GM12878 (cell line): ENCODE measurements around the gene OR56A5. TPM values are rescaled to one million over a fixed set of nuclear protein-coding genes. Genes with fewer than 3 reads are reported as not detected.

ENCODE experiments used
- ATAC-seq: fragments of 200-7000 bp; cut with Tn5 transposase; 3 replicates; pipeline ENCODE4 v1.9.1; 2020; ENCODE audit warnings: mild to moderate bottlenecking, moderate library complexity
- BruUV-seq: library from RNA; stranded (reverse); fragments of 400-500 nt; replicated peaks from 2 replicates; lab custom pipeline; 2021; lab: Mats Ljungman, UMichigan
- CTCF ChIA-PET: fragments of 300-600 bp; sonication (Branson Sonifier 250); formaldehyde crosslinking; extraction: SDS; loops from one replicate; lab custom pipeline; 2021; ENCODE audit warnings: inconsistent platforms; lab: Yijun Ruan, JAX
- POLR2A ChIA-PET: fragments of 350-600 bp; formaldehyde crosslinking; extraction: SDS; loops from one replicate; lab custom pipeline; 2021; ENCODE audit warnings: inconsistent platforms; lab: Charles Lee
- RAD21 ChIA-PET: fragments of 300-600 bp; sonication (Branson Sonifier 250); formaldehyde crosslinking; loops from one replicate; lab custom pipeline; 2023; ENCODE audit warnings: antibody characterized with exemption; ENCODE audit not compliant: unreplicated experiment; lab: Charles Lee
- SMC1A ChIA-PET: fragments of 300-600 bp; sonication (Branson Sonifier 250); formaldehyde crosslinking; loops from one replicate; lab custom pipeline; 2023; ENCODE audit not compliant: unreplicated experiment, uncharacterized antibody; lab: Charles Lee
- DNase-seq: peaks from one replicate; pipeline ENCODE4 v3.0.0-alpha.2; 2011; ENCODE audit warnings: low read depth, low spot score
- FAIRE-seq: peaks from 3 replicates; lab custom pipeline; 2011; peaks lifted over from hg19 to GRCh38; lab: Jason Lieb, UNC
- H2AFZ ChIP-seq: 2 replicates; pipeline ENCODE4 v1.6.0; 2011; ENCODE audit warnings: low read depth, low read length, control low read depth; ENCODE audit not compliant: control insufficient read depth
- H3K27ac ChIP-seq: 2 replicates; pipeline ENCODE4 v1.5.1; 2011; ENCODE audit warnings: control low read depth; ENCODE audit not compliant: control insufficient read depth, insufficient read depth
- H3K27me3 ChIP-seq, 2 experiments: replicated peaks in 1 of 2; 2 replicates each; pipeline versions ENCODE4 v1.6.0 to v1.6.1; 2011; ENCODE audit warnings: low read length in 1 of 2; ENCODE audit not compliant: control insufficient read depth in 2 of 2, insufficient read depth in 2 of 2
- H3K36me3 ChIP-seq, 2 experiments: 2 replicates each; pipeline ENCODE4 v1.5.1; 2011; ENCODE audit warnings: low read length in 1 of 2; ENCODE audit not compliant: control insufficient read depth in 2 of 2, insufficient read depth in 2 of 2
- H3K4me1 ChIP-seq: 2 replicates; pipeline ENCODE4 v1.6.1; 2011; ENCODE audit warnings: mild to moderate bottlenecking, low read length, moderate library complexity, mixed read lengths; ENCODE audit not compliant: control insufficient read depth, insufficient read depth
- H3K4me2 ChIP-seq: 2 replicates; pipeline ENCODE4 v1.6.0; 2011; ENCODE audit warnings: control low read depth; ENCODE audit not compliant: control insufficient read depth, insufficient read depth
- H3K4me3 ChIP-seq: fragments of 200-600 bp; sonication (generic); 2 replicates; pipeline ENCODE4 v1.5.1; 2016
- H3K79me2 ChIP-seq: 2 replicates; pipeline ENCODE4 v1.6.0; 2011; ENCODE audit warnings: low read length; ENCODE audit not compliant: control insufficient read depth, insufficient read depth
- H3K9ac ChIP-seq: 2 replicates; pipeline ENCODE4 v1.8.0; 2011; ENCODE audit warnings: low read length, control low read depth, mixed read lengths; ENCODE audit not compliant: control insufficient read depth, insufficient read depth
- H3K9me3 ChIP-seq: replicated peaks from 3 replicates; pipeline ENCODE4 v1.5.1; 2011; ENCODE audit warnings: mild to moderate bottlenecking, low read length; ENCODE audit not compliant: control insufficient read depth, insufficient read depth
- H4K20me1 ChIP-seq: 2 replicates; pipeline ENCODE4 v1.6.0; 2011; ENCODE audit not compliant: control insufficient read depth, insufficient read depth
- ASH2L ChIP-seq: fragments of 300-600, 200-600 bp; sonication (generic); IDR thresholded peaks from 2 replicates; pipeline ENCODE4 v1.6.1; 2017; ENCODE audit warnings: low read depth, mild to moderate bottlenecking, borderline replicate concordance
- BACH1 ChIP-seq: fragments of 450-650 bp; IDR thresholded peaks from 2 replicates; pipeline ENCODE4 v1.6.1; 2017; ENCODE audit warnings: mild to moderate bottlenecking, borderline replicate concordance
- FOXM1 ChIP-seq: IDR thresholded peaks from 2 replicates; pipeline ENCODE4 v1.6.1; 2012; ENCODE audit warnings: low read depth, mild to moderate bottlenecking, inconsistent platforms, low read length, moderate library complexity
- HDAC6 ChIP-seq: fragments of 200-600 bp; sonication (generic); IDR thresholded peaks from one replicate; pipeline ENCODE4 v1.8.0; 2017; ENCODE audit warnings: antibody characterized with exemption; ENCODE audit not compliant: unreplicated experiment
- IRF5 ChIP-seq: fragments of 450-650 bp; IDR thresholded peaks from 2 replicates; pipeline ENCODE4 v1.6.1; 2017; ENCODE audit warnings: borderline replicate concordance
- LARP7 ChIP-seq: fragments of 450-650 bp; IDR thresholded peaks from 2 replicates; pipeline ENCODE4 v1.6.1; 2017; ENCODE audit warnings: mild to moderate bottlenecking
- MAX ChIP-seq: IDR thresholded peaks from 2 replicates; pipeline ENCODE4 v1.6.1; 2012; ENCODE audit warnings: low read depth, low read length, improper control_type of control experiment
- MEF2A ChIP-seq: IDR thresholded peaks from 2 replicates; pipeline ENCODE4 v1.6.1; 2011; ENCODE audit warnings: low read depth, mild to moderate bottlenecking, low read length, moderate library complexity; ENCODE audit not compliant: insufficient read depth
- MLLT1 ChIP-seq: fragments of 450-650 bp; IDR thresholded peaks from 2 replicates; pipeline ENCODE4 v1.6.1; 2016; ENCODE audit warnings: mild to moderate bottlenecking
- NBN ChIP-seq: fragments of 450-650 bp; IDR thresholded peaks from 2 replicates; pipeline ENCODE4 v1.6.1; 2016
- RELA ChIP-seq: fragments of 450-650 bp; IDR thresholded peaks from 2 replicates; pipeline ENCODE4 v1.8.0; 2014; ENCODE audit warnings: borderline replicate concordance; ENCODE audit not compliant: partially characterized antibody
- SIX5 ChIP-seq: IDR thresholded peaks from 2 replicates; pipeline ENCODE4 v1.6.1; 2011; ENCODE audit warnings: mild to moderate bottlenecking, low read depth, low read length, moderate library complexity; ENCODE audit not compliant: severe bottlenecking
- SP1 ChIP-seq: IDR thresholded peaks from one replicate; pipeline ENCODE4 v1.6.1; 2011; ENCODE audit warnings: low read depth, low read length
- SREBF1 ChIP-seq: IDR thresholded peaks from 2 replicates; pipeline ENCODE4 v1.6.1; 2012; ENCODE audit warnings: mild to moderate bottlenecking, low read length
- SREBF2 ChIP-seq: IDR thresholded peaks from 2 replicates; pipeline ENCODE4 v1.6.1; 2012; ENCODE audit warnings: mild to moderate bottlenecking, low read length
- SUZ12 ChIP-seq: fragments of 200-600 bp; sonication (generic); IDR thresholded peaks from one replicate; pipeline ENCODE4 v1.6.1; 2018; ENCODE audit warnings: antibody characterized with exemption, mild to moderate bottlenecking; ENCODE audit not compliant: unreplicated experiment
- TCF3 ChIP-seq: IDR thresholded peaks from 2 replicates; pipeline ENCODE4 v1.6.1; 2012; ENCODE audit warnings: low read depth, mild to moderate bottlenecking, low read length, borderline replicate concordance; ENCODE audit not compliant: insufficient read depth
- USF1 ChIP-seq: IDR thresholded peaks from 2 replicates; pipeline ENCODE4 v1.6.1; 2011; ENCODE audit warnings: borderline replicate concordance, low read depth, mild to moderate bottlenecking, moderate library complexity, mixed read lengths, low read length; ENCODE audit not compliant: insufficient read depth; ENCODE audit errors: extremely low read length
- YY1 ChIP-seq: IDR thresholded peaks from 2 replicates; pipeline ENCODE4 v1.6.1; 2011; ENCODE audit warnings: low read depth, mild to moderate bottlenecking, low read length
- ZSCAN29 ChIP-seq: fragments of 450-650 bp; IDR thresholded peaks from 2 replicates; pipeline ENCODE4 v1.6.1; 2017; ENCODE audit warnings: mild to moderate bottlenecking, moderate library complexity
- WGBS: methylation state at CpG from one replicate; pipeline ENCODE4 v1.1.6; 2016; ENCODE audit warnings: low lambda C conversion rate; ENCODE audit not compliant: insufficient replicate concordance, insufficient coverage; ENCODE audit errors: missing lambda C conversion rate; 5-methylcytosine and 5-hydroxymethylcytosine counted together
- in situ Hi-C: fragments of 300-500 bp; cut with MboI; formaldehyde crosslinking; loops from 9 replicates; pipeline ENCODE4 v1.14.3; 2018; ENCODE audit warnings: mixed read lengths
- intact Hi-C: fragments of 100-400 bp; cut with micrococcal nuclease; formaldehyde crosslinking; loops from one replicate; pipeline ENCODE4 v1.14.2; 2022; ENCODE audit not compliant: unreplicated experiment
- polyA plus RNA-seq, 11 experiments: library from polyadenylated mRNA; depleted of rRNA in 4 of 11; unstranded in 6 of 11; stranded (reverse) in 5 of 11; fragments of >200 nt; fragmentation: Nextera tagmentation in 4 of 11; fragmentation: Illumina TruSeq in 1 of 11; extraction: Ambion mirVana in 4 of 11; extraction: Trizol in 1 of 11; gene quantifications; 1 replicate in 1 of 11; 2 replicates in 10 of 11; pipeline versions ENCODE4 v1.2.1 to v1.2.3, GENCODE V29; 2011 to 2016; ENCODE audit warnings: inconsistent platforms in 2 of 11, missing spikeins in 2 of 11, low read depth in 1 of 11
- total RNA-seq, 4 experiments: library from RNA; depleted of rRNA in 3 of 4; stranded (reverse); fragments of >200 nt in 3 of 4; fragmentation: Illumina TruSeq in 1 of 4; extraction: Trizol in 1 of 4; gene quantifications; 2 replicates each; pipeline versions ENCODE4 v1.2.1 to v1.2.3, GENCODE V29; 2013 to 2021

Gene OR56A5
- total and polyA plus RNA-seq, 10 of the 15 experiments (the other 5 are each of a cell fraction or from before 2014, with no cell fraction given) = not detected

- in situ Hi-C loops (no loop called here), intact Hi-C loops (no loop called here)
- no TSS peak for BruUV-seq
- no peak for FAIRE-seq
- Histone ChIP-seq H2AFZ (no peak overlapping the region), H4K20me1 (no peaks in the 10 kb centered on the region), H3K9me3 (peaks cover 1% of the 10 kb centered on the region; the same call in 1 of the 3 replicates), H3K4me2 (no peak overlapping the region), H3K9ac (no peak overlapping the region), H3K27ac (no peak overlapping the region), H3K4me3 (no peak overlapping the region), H3K27me3 (no peaks in the 10 kb centered on the region), H3K79me2 (no peaks in the 10 kb centered on the region), H3K4me1 (no peaks in the 10 kb centered on the region), H3K36me3 (no peaks in the 10 kb centered on the region)
- ChIA-PET SMC1A (no interaction called here), RAD21 (no interaction called here), POLR2A (no interaction called here), CTCF (no interaction called here)
- WGBS = 82% methylated on average over 17 of the region's 17 CpGs
- TF ChIP-seq HDAC6 = no peak
- no peak for TF ChIP-seq FOXM1
- no peak for TF ChIP-seq IRF5
- TF ChIP-seq RELA = no peak
- no peak for TF ChIP-seq SREBF2
- no peak for TF ChIP-seq LARP7
- TF ChIP-seq SUZ12 = no peak
- no peak for TF ChIP-seq MEF2A
- TF ChIP-seq SP1 = no peak
- no peak for TF ChIP-seq ZSCAN29
- TF ChIP-seq NBN = no peak
- no peak for TF ChIP-seq MAX
- TF ChIP-seq TCF3 = no peak
- TF ChIP-seq MLLT1 = no peak
- no peak for TF ChIP-seq SIX5
- TF ChIP-seq USF1 = no peak
- TF ChIP-seq ASH2L = no peak
- TF ChIP-seq BACH1 = no peak
- TF ChIP-seq SREBF1 = no peak
- TF ChIP-seq YY1 = no peak
- no peak for ATAC-seq
- DNase-seq = no peak
Observed at GRCh38 chr11:5928271-5928670, 40.0 kb downstream of the OR56A5 start.
